ENCODE measurements around the gene ARHGEF26. TPM values are rescaled to one million over a fixed set of nuclear protein-coding genes. Genes with fewer than 3 reads are reported as not detected.

Gene ARHGEF26
- total RNA-seq, 1 experiment from 2014 or later, result 7.2 TPM

DNA sequence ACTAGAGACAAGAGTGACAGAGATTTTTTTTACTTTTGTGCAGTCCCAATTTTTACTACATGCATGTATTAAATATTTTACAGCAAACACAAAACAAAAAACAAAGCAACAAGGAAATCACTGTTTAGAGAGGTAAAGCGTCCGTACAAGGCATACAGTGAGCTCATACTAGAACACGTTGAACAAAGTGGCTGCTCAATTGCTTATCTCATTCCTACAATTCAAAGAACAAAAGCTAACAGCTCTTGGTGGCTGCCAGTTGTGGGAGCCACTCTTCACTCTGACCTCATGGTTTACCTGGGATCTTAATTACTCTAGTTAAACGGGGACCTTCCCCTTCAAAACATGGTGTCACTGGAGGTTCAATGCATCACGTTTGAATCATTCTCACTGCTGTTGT is 7.6 kb upstream of the ARHGEF26 start:
- Histone ChIP-seq H3K27ac (ENCODE audit: low read depth, low read length) (no peak overlapping the region), H3K36me3 (ENCODE audit: control insufficient read depth in 1 of 2, insufficient read depth in 2 of 2, low read length in 2 of 2) (no peaks in the 10 kb centered on the region), H3K9me3 (ENCODE audit: control insufficient read depth in 1 of 2, insufficient read depth in 1 of 2, low read depth in 1 of 2, low read length in 2 of 2) (no peaks in the 10 kb centered on the region), H3K4me1 (ENCODE audit: control insufficient read depth in 1 of 2, insufficient read depth in 2 of 2, low read length in 2 of 2) (no peaks in the 10 kb centered on the region), H3K9me2 (ENCODE audit: insufficient read depth) (no peaks in the 10 kb centered on the region), H3K9ac (ENCODE audit: low read length) (no peak overlapping the region), H2AFZ (ENCODE audit: low read depth, low read length, poor library complexity, severe bottlenecking) (no peak overlapping the region), H3K4me3 (replicated peaks in 1 of 2; ENCODE audit: low read depth in 1 of 2, low read length in 2 of 2) (no peak overlapping the region), H3K4me2 (ENCODE audit: low read length) (no peak overlapping the region), H3K27me3 (ENCODE audit: insufficient read depth, low read length) (no peaks in the 10 kb centered on the region), H3K79me2 (ENCODE audit: insufficient read depth, low read length) (no peaks in the 10 kb centered on the region), H4K20me1 (ENCODE audit: insufficient read depth) (no peaks in the 10 kb centered on the region)
- TF ChIP-seq EGR1 (IDR thresholded peaks at IDR 0.05; ENCODE audit: low read depth) (no peak), TCF7L2 (IDR thresholded peaks at IDR 0.05; ENCODE audit: borderline replicate concordance, extremely low read depth, insufficient read depth, insufficient read length) (no peak), CBX3 (IDR thresholded peaks at IDR 0.05; ENCODE audit: low read depth) (no peak), ZFX (IDR thresholded peaks at IDR 0.05) (no peak), JUND (IDR thresholded peaks at IDR 0.05) (no peak), ZBTB33 (IDR thresholded peaks at IDR 0.05; ENCODE audit: extremely low read depth, insufficient replicate concordance, low read length) (no peak), SIN3A (IDR thresholded peaks at IDR 0.05; ENCODE audit: low read depth) (no peak), POLR2AphosphoS5 (IDR thresholded peaks at IDR 0.05; ENCODE audit: low read depth, low read length) (no peak), EZH2 (IDR thresholded peaks at IDR 0.05) (no peak), POLR2A (IDR thresholded peaks at IDR 0.05; ENCODE audit: borderline replicate concordance, extremely low read depth, insufficient read depth, insufficient read length) (no peak)
- RAD21 ChIA-PET (ENCODE audit: low non-redundant PET in 1 of 2, low total read pairs in 2 of 2, uncharacterized antibody in 2 of 2, unreplicated experiment in 2 of 2), result no interaction called here
- no TSS peak for BruUV-seq (replicated peaks)
- POLR2A ChIA-PET, result no interaction called here
- intact Hi-C loops (cut with micrococcal nuclease), result no loop called here
- CTCF ChIA-PET, result no interaction called here
- ATAC-seq, result no peak
- no peak for DNase-seq (ENCODE audit: low read depth, low spot score)

DNA sequence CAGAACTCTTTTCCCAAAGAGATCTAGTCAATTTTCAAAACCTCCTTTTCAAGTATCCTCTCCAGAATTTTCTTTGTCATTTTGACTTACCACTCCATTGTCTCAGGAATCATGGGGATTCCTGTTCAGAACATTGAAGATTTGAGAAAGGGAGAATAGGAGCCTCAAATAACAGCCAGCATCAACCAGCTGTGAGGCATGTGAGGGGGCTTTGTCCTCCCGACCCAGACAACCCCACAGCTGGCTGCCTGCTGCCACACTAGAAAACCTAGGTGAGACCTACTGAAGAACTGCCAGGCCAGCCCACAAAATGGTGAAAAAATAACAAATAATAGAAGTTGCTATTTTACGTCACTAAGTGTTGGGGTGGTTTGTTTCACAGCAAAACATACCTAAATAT is 5.9 kb upstream of the ARHGEF26 start:
- H3K79me2 ChIP-seq (ENCODE audit: insufficient read depth, low read length), result no peaks in the 10 kb centered on the region
- H2AFZ ChIP-seq (ENCODE audit: low read depth, low read length, poor library complexity, severe bottlenecking), result no peak overlapping the region
- H3K4me2 ChIP-seq (ENCODE audit: low read length), result no peak overlapping the region
- H3K27ac ChIP-seq (ENCODE audit: low read depth, low read length), result no peak overlapping the region
- ATAC-seq (no peak), DNase-seq (ENCODE audit: low read depth, low spot score) (no peak)
- no peaks in the 10 kb centered on the region for H4K20me1 ChIP-seq (ENCODE audit: insufficient read depth)
- no peaks in the 10 kb centered on the region for H3K27me3 ChIP-seq (ENCODE audit: insufficient read depth, low read length)
- H3K9ac ChIP-seq (ENCODE audit: low read length), result no peak overlapping the region
- no peaks in the 10 kb centered on the region for H3K36me3 ChIP-seq (ENCODE audit: control insufficient read depth in 1 of 2, insufficient read depth in 2 of 2, low read length in 2 of 2)
- ChIA-PET RAD21 (ENCODE audit: low non-redundant PET in 1 of 2, low total read pairs in 2 of 2, uncharacterized antibody in 2 of 2, unreplicated experiment in 2 of 2) (no interaction called here), POLR2A (no interaction called here), CTCF (no interaction called here)
- no TSS peak for BruUV-seq (replicated peaks)
- intact Hi-C loops (cut with micrococcal nuclease), result no loop called here
- H3K4me1 ChIP-seq (ENCODE audit: control insufficient read depth in 1 of 2, insufficient read depth in 2 of 2, low read length in 2 of 2), result peaks cover 0 to under 1% of the 10 kb centered on the region in 2 experiments; a peak in 1 of 4 replicates
- H3K9me2 ChIP-seq (ENCODE audit: insufficient read depth), result no peaks in the 10 kb centered on the region
- H3K9me3 ChIP-seq (ENCODE audit: control insufficient read depth in 1 of 2, insufficient read depth in 1 of 2, low read depth in 1 of 2, low read length in 2 of 2), result no peaks in the 10 kb centered on the region
- H3K4me3 ChIP-seq (replicated peaks in 1 of 2; ENCODE audit: low read depth in 1 of 2, low read length in 2 of 2), result no peak overlapping the region
- no peak for TF ChIP-seq CEBPB (IDR thresholded peaks at IDR 0.05; ENCODE audit: low read depth)
- no peak for TF ChIP-seq MAX (IDR thresholded peaks at IDR 0.05)
- TF ChIP-seq ZFX (IDR thresholded peaks at IDR 0.05), result no peak
- TF ChIP-seq JUND (IDR thresholded peaks at IDR 0.05), result no peak
- no peak for TF ChIP-seq ELF1 (IDR thresholded peaks at IDR 0.05; ENCODE audit: borderline replicate concordance, low read depth)
- TF ChIP-seq SRF (IDR thresholded peaks at IDR 0.05; ENCODE audit: low read depth), result no peak
- no peak for TF ChIP-seq ZNF274 (IDR thresholded peaks at IDR 0.05; ENCODE audit: low read depth, low read length)
- no peak for TF ChIP-seq EZH2 (IDR thresholded peaks at IDR 0.05)
- no peak for TF ChIP-seq RAD21 (IDR thresholded peaks at IDR 0.05; ENCODE audit: low read depth)
- TF ChIP-seq POLR2AphosphoS5 (IDR thresholded peaks at IDR 0.05; ENCODE audit: low read depth, low read length), result no peak
- TF ChIP-seq CTCF (IDR thresholded peaks at IDR 0.05 in 2 of 3, conservative IDR thresholded peaks at IDR 0.05 in 1 of 3; ENCODE audit: borderline replicate concordance in 1 of 3, insufficient read depth in 1 of 3, low read depth in 2 of 3, low read length in 2 of 3), result no peak
- TF ChIP-seq YY1 (IDR thresholded peaks at IDR 0.05; ENCODE audit: extremely low read depth, insufficient replicate concordance, low read depth, low read length), result no peak
- TF ChIP-seq, protein P1, sequence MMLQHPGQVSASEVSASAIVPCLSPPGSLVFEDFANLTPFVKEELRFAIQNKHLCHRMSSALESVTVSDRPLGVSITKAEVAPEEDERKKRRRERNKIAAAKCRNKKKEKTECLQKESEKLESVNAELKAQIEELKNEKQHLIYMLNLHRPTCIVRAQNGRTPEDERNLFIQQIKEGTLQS (IDR thresholded peaks at IDR 0.05), result no peak

Measured in HCT116 (cell line).